CD4-positive, alpha-beta T cell treated with Interleukin-17A for 1 hour (primary cell): ENCODE measurements around the gene SELENBP1.

ENCODE experiments used
- DNase-seq: peaks from one replicate; pipeline ENCODE4 v3.0.0-alpha.2; 2020

The SELENBP1 gene

DNA sequence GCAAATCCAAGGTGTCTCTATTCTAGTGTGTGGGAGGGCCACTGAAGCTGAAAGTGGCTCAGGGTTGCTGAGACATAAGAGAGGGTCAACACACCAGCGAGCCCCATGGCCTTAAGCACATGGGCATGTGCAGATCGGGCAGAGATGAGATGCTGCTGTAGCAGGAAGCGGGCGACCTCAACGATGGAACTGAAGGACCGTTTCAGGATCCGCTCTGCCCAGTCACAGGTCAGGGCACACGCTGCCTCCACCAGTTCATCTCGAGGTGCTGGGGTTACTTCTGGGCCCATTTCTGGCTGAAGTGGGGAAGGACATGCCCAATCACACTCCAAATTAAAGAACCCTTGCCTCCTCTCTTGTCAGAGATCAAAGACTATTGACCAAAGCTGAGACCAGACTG is 28.9 kb downstream of the SELENBP1 start:
- no peak for DNase-seq

DNA sequence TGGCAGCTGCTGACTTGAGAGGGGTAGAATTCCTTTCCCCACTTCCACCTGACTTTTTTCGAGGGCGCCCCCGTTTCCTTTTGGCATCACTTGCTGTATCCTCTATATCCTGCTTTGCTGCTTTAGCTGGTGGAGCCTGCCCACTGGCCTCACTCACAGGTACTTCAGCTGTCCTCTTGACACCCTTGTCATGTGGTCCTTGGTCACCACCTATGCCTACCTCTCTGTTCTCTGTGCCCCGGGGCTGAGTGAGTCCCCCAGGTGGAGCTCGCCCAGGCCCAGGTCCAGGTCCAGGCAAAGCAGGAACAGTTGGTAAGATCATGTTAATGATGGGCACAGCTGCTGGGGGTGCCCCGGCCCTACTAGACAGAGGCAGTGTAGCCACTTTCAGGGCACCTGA is 29.9 kb downstream of the SELENBP1 start:
- no peak for DNase-seq

DNA sequence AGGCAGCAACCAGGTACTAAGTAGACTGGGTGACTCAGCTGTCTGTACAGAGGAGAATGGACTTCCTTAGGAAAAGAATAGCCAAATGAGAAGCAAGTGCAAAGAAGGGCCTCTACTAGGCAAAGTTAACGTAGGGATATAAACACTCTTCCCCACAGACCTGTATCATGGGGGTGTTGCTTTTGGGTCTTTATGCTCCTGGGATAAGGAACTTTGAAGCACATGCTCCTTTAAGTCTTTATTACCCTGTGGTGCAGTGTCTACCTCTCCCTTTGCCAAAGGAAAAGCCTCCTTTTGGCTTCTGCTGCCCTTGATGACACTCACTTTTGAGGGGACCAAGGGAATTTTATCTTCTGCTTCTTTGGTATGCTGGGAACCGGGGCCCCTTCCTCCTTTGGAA is 30.5 kb downstream of the SELENBP1 start:
- no peak for DNase-seq

DNA sequence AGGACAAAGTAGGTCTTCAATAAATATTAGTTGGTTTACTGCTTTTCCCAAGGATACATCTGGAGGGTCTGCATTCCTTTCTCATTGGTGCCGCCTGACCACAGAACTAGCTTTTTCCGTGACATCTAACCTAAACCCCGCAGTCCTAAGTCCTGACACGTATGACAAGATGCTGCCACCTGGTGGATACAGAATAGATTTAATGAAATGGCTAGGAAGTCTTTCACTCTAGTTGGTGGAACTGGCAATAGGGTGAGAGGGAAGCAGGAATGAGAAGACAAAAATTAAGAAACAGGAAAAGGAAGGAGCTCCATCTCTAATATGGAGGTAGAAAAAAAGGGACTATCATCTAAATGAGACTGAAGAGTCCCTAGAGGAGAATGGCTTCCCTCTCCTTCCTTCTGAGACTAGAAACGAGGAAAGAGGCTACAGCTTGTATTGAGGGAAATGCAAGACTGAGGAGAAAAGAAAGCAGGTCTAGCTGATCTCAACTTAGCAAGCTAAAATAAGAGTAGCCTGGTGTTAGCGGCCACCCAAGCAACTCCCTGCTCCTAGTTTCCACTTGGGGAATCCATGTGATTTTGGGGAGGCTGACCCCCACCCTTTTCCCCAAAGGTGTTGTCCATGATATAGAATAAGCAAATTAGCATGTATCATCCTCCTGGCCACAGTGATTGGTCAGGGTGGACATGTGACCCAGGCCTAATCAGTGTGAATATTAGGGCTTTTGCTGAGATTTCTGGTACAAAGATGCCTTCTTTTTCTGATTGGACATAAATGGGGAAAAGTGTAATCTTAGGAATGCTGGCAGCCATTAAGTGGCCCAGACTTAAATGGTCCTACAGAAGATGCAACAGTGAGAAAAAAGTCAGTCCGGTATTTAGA is 31.4 kb downstream of the SELENBP1 start:
- peak; percentile 84 for DNase-seq

DNA sequence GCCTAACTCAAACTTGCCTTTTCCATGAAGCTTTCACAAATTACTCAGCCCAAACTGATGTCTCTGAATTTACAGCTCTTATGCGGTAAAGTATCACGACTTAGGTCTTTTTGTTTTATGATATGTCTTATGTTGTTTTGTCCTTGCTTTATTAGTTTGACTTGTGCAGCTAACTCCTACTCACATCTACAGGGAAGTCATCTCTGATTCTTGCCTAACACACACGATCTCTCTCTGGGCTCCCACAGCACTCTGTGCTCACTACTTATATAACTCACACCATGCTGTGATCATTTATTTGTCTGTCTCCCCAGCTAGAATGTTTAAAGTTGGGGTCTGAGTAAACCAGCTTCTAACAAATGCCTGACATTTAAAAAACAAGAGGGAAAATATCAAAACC is 35.9 kb downstream of the SELENBP1 start:
- DNase-seq: no peak

DNA sequence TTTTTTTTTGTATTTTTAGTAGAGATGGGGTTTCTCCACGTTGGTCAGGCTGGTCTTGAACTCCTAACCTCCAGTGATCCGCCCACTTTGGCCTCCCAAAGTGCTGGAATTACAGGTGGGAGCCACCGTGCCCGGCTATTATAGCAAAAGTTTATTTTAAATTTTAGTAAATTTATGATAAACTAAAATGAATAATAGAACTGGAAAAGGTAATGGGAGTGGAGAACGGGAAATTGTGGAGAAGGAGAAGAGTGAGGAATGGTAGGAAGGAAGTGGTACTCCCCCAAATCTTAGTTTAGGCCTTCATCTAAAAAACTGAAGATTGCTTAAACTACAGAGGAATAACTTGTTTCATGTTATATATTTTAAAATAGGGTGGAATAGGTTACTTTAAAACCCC is 37.7 kb downstream of the SELENBP1 start:
- DNase-seq: no peak

DNA sequence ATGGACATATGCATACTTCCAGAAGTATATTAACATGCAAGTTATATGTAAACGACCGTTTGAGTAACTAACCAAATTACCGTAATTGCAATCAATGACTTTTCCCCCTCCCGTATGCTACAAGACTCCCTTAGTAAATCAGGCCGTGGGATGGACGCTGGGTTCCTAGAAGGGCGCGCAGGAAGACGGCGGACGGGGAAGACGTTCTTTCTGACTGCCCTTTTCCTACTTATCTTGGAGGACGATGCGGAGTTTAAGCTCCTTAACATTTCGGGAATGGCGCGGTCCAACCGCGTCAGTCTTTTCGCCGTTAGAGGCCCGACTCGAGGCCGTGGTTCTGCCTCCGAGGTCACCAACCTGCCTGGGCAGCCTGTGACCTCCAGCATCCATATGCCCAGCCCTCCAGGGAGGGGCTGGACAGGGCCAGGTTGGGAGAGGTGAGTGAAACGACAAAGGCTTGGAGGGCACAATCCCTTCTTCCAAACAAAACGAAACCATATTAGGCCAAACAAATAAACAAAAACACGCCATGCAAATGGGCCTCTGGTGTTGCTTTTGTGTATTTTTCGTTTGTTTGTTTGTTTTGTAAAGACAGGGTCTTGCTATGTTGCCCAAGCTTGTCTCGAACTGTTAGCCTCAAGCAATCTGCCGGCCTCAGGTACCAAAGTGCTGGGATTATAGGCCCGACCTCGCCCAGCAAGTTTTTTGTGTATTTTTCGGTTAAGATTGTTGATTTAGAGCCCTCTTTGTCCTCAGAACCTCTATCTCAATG is 44.4 kb downstream of the SELENBP1 start:
- DNase-seq: no peak

DNA sequence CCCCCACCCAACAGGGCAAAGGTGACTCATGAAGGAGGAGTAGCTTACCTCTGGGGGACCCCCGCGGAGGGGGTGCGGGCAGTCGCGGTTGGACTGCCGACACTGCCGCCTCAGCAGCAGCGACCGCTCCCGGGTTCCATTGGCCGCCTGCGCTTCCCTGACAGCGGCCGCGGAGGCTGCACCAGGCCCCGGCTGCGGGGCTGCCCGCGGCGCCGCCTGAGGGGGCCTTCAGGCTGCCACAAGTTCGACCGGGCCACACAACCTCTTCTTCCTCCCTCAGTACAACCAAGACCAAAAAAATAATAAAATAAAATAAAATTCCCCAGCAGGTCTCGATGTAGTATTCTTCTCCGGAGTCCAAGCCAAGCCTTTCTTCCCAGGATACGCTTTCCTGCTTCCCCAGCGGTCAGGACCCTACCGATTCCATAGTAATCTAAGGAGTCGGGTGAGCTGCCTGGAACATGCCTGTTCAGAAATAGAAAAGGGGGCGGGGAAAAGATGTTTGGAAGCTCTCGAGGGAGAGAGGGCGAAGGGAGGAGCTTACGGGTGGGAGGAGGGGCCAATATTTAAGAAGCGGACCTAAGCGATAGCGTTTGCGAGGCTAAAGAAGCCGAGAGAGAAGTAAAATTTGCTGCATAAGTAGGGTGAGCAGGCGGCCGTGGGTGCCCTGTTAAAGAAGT is 45.1 kb downstream of the SELENBP1 start, which contains the start of gene PI4KB:
Gene PI4KB, minus strand, starts transcription at position 194 of the 680 bp plus-strand sequence. CDS start 10,935 bp downstream, outside the sequence.
- DNase-seq: peak; percentile 98

DNA sequence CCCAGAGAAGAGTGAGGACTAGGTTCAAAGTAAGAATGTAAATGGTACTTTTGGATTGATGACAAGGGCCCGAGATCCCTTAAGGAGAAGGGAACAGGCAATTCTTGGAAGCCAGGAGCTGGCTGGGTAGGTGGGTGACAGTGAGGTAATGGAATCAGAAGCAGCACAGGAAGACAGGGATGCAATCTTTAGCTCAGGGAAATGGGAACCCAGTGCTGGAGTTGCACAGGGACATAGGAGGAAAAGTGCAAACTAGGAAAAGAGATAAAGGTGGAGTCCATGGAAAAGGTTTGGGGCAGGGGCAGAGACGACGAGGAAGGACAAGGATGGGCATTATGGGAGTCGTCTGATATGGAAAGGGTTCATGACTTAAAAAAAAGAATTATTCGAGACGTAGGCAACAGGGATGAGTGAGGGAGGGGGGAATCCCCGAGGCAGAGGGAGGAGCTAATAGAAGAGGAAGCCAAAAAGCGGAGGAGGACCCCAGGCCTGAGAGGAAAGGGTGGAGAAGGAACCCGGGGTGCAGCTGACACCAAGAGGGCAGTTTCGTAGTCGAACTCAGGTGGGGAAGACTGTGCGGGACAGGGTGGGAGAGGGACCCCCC is 45.8 kb downstream of the SELENBP1 start:
- peak; percentile 80 for DNase-seq

DNA sequence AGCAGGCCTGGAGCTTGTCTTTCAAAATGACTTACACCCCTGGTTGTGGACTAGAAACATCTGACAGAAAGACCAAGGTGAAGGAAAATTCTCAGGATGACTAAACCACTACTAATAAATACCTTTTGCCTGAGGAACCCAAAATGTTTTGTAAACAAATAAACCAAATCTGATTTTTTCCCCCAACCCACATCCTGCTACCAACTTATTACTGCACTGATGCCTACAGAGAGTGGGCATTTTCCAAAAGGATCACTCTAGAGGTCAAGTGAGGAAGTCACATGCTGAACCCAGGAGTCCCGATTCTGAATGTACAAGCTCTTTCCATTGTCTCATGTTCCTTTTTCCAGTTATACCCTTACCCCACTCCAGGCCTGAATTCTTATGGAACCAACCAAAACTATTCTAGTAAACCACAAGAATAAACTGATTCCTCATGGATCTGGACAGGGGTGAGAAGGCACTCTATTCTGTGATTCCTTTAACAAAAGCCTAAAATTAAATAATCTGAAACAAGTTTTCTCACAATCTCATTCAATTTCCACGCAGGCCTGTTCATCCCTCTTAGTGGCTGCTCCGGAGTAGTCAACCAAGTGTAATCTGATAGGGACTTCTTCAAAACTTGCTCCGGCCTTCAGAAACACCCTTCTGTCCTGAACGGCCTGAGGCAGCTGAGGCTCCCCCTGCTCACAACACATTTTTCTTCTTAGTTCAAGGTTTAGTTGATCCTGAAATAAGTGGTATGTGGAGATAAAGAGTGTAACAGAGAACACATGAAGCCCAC is 46.7 kb downstream of the SELENBP1 start:
- DNase-seq: no peak

DNA sequence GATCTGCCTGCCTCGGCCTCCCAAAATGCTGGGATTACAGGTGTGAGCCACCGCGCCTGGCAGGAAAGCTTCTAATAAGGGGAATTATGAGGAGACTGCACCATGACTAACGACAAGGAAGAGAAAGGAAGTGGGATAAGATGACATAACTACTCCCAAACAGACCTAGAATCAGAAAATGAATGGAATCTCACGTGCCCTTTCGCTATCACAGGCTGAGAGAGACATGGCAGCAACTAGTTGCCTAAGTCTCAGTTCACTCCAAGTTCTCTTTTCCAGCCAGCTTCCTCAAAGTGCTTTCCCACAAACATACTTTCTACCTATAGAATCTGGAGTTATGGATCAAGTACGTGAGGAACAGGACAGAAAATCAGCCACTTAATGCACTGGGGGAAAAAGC is 47.3 kb downstream of the SELENBP1 start:
- DNase-seq: no peak

DNA sequence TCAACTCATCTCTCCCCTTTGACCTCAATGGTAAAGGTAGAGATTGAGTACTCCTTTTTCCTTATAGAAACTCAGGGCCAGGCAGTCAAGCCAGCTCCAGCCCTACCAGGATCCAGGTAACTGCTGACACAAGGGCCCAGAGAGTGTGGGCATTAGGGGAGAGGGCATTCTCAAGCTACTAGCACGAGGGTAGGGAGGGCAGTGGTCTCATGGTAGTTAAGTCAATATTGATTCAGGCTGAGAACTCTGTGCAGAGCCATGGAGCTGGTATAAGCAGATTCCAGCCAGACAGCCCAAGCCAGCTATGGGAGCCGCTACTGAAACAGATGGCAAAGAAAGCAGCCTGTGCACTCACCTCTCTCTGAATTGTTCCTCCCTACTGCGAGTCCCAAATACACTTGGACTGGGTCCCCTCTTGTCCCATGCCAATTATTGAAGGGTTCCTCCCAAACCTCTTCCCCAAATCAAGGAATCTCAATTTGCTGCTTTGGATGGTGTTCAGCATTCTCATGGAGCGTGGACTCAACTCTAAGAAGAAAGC is 48.0 kb downstream of the SELENBP1 start:
- no peak for DNase-seq

DNA sequence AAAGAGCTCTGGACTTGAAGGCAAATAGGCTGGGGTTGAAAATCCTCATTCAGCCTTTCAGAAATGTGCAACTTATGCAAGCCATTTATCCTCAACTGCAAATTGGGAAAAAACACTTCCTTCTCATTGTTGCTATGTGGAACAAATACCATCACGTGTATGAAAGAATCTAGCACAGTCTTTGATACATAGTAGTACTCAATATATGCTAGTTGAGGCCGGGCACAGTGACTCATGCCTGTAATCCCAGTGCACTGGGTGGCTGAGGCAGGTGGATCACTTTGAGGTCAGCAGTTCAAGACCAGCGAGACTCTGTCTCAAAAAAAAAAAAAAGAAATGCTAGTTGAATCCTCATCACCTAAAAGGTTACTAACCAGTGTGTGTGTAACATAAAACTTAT is 53.5 kb downstream of the SELENBP1 start:
- DNase-seq: no peak

DNA sequence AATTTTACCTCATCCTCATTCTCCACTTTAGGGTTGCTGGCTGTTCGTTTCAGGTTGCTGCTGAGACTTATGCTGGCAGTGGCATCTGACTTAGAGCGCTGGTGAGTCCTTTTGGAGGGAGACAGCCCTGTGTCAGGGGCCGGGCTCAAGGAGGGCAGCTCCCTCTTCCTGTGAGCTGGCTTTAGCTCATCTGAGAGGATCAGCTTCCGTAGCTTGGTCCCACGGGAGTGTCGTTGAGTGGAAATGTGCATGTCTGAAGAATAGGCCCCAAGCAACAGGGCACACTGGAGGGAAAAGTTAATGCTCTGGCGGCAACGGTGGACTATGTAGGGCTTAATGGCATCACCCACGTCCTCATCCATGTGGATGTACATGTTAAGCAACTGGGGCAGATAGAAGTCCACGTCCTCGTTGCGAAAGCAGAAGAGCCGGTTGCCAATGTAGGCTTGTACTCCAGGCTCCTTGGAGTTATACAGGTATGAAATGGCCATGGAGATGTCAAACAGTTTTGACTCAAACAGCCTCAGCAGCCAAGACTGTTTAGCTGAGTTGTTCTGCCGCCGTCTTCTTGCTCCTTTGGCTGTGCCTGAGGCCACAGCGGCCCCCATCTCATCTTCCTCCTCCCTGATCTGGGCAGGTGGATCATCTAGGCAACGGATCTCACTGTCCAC is 56.8 kb downstream of the SELENBP1 start:
- DNase-seq: no peak
